Prostate gland (tissue), 2 donors: Measurements from ENCODE around the gene NPEPL1.

ENCODE experiments used
- POLR2AphosphoS5 ChIP-seq: sonication (generic); formaldehyde crosslinking; IDR thresholded peaks from one replicate; pipeline ENCODE4 v1.6.1; 2017; ENCODE audit warnings: antibody characterized with exemption
- TF ChIP-seq, protein P1 (sequence below), 4 experiments: fragments of 200-600 bp in 2 of 4; fragments of 450-650 bp in 2 of 4; sonication (generic) in 2 of 4; IDR thresholded peaks; 1 replicate in 3 of 4; 2 replicates in 1 of 4; pipeline ENCODE4 v1.5.1; 2016 to 2019; ENCODE audit warnings: antibody characterized with exemption in 4 of 4, mild to moderate bottlenecking in 2 of 4, moderate library complexity in 2 of 4

GRCh38 chr20:58708246-58708931, 15.8 kb downstream of the NPEPL1 start:
- TF ChIP-seq, protein P1, sequence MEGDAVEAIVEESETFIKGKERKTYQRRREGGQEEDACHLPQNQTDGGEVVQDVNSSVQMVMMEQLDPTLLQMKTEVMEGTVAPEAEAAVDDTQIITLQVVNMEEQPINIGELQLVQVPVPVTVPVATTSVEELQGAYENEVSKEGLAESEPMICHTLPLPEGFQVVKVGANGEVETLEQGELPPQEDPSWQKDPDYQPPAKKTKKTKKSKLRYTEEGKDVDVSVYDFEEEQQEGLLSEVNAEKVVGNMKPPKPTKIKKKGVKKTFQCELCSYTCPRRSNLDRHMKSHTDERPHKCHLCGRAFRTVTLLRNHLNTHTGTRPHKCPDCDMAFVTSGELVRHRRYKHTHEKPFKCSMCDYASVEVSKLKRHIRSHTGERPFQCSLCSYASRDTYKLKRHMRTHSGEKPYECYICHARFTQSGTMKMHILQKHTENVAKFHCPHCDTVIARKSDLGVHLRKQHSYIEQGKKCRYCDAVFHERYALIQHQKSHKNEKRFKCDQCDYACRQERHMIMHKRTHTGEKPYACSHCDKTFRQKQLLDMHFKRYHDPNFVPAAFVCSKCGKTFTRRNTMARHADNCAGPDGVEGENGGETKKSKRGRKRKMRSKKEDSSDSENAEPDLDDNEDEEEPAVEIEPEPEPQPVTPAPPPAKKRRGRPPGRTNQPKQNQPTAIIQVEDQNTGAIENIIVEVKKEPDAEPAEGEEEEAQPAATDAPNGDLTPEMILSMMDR (IDR thresholded peaks at IDR 0.05) = no peak
- TF ChIP-seq POLR2AphosphoS5 = no peak
